Dermis blood vessel endothelial cell (primary cell): Measurements from ENCODE around the gene THSD4. TPM values are rescaled to one million over a fixed set of nuclear protein-coding genes. Genes with fewer than 3 reads are reported as not detected.
"Not testable (repeated sequence)": the region's sequence is repeated elsewhere in the genome, so short reads cannot be mapped to it uniquely, and the experiment has no call there.

ENCODE experiments used
- DNase-seq: peaks from one replicate; pipeline ENCODE4 v3.0.0; 2010
- total RNA-seq: library from RNA; depleted of rRNA; stranded (reverse); fragments of >200 nt; gene quantifications from 2 replicates; pipeline ENCODE4 v1.2.3, GENCODE V29; 2014

THSD4 gene
- total RNA-seq, 1 donor from 2014 or later: 34.2 TPM

- not testable (repeated sequence) for DNase-seq
These were observed 324.2 kb downstream of the THSD4 start for GRCh38 chr15:71439478-71439877.

GRCh38 chr15:71440489-71441110, 325.3 kb downstream of the THSD4 start:
- DNase-seq: peak; percentile 83

- DNase-seq: peak; percentile 73
These were observed 328.3 kb downstream of the THSD4 start for GRCh38 chr15:71443538-71443937.

DNA sequence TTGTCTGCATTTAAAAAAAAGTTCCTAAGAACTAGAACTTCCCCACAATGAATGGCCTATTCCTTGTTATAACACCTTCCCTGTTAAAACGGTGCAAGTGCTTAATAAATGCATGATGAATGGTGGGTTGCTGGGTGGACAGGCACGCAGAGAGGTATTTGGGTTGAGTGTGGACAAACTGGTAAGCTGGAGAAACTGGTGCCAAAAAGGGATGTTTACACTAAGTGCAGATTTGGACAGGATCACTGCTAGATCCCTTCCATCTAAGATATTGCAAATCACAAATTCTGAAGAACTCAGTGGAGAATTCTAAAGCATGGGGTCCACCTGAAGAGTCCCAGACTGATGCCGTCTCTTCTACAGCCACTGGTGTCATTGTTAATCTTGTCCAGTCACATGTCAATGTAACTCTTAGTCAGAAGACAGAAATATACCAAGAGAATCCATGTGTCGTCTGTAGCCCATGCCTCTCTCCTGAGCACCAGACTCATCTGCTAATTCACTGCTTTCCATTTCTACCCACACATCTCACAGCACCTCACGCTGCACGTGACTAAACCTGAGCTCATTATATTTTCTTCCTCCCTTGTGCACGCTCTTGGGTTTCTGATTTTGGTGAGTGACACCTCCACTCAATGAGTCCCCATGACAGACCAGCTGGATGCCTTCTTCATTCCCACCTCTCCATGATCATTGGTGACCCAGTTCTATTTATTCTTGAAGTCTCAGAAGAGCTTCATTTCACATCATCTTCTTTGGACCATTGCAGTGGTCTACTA, 328.9 kb downstream of the THSD4 start:
- DNase-seq: no peak

DNA sequence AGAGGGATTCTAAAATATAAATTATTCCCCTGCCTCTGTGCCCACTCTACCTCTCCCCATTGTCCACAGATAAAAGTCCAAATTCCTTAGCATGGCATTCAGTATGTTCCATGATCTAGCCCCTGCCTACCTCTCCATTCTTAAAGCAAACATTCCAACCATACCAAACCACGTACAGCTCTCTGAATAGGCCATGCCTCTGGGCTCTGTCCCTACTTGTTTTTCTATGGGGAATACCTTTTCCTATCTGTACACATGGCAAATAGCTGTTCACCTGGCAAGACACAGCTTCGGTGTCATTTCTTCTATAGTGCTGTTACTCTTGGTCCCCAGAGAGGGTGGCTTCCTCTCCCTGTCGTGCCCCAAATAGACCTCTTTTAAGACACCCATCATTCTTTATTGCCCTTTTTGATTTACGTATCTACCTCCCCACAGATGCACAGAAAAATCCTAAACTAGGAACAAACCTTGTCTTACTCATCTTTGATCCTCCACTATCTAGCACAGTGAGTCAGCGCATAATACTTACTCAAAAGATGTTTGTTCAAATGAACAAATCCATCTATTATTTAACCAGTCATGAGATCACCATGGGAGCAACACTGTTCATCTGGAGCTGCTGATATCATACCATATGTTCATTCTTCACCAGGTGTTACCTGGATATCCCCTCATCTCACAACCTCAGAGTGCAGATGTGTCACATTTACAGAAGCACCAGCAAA, 329.8 kb downstream of the THSD4 start:
- no peak for DNase-seq

- peak; percentile 71 for DNase-seq
These were observed 332.3 kb downstream of the THSD4 start for GRCh38 chr15:71447328-71448250.

GRCh38 chr15:71448688-71449114, 333.4 kb downstream of the THSD4 start:
- DNase-seq: peak; percentile 88

GRCh38 chr15:71449363-71449762, 334.1 kb downstream of the THSD4 start:
- no peak for DNase-seq

- no peak for DNase-seq
These were observed 334.7 kb downstream of the THSD4 start for GRCh38 chr15:71449956-71450355.

DNA sequence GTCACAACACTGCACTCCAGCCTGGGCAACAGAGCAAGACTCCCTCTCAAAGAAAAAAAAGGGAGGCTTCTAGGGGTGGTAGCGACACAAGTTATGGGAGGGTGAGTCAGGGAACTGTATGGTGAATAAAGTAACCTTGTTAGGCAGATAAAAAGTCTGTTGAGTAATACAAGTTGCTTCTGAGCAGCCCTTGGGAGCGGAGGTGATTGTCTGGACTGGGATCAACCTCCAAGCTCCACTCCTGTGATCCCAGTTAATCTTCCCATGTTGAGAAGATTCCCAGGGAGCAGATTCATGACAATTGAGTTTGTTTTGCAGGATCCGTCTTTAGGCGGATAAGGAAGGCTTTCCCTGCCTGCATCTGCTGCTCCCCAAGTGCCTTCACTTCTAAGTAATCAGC, 335.9 kb downstream of the THSD4 start:
- no peak for DNase-seq

DNA sequence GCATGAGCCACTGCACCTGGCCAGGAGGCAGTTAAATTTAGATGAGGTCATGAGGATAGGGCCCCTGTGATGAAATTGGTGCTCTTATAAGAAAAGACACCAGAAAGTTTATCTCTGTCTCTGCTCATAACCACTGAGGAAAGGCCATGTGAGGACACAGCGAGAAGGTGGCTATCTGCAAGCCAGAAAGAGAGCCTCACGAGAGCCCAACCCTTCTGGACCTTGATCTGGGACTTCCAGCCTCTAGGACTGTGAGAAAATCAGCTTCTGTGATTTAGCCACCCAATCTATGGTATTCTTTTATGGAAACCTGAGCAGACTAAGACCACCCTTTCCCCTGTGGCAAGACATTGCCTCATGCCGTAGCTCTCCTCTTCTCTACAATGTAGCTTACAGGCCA, 337.6 kb downstream of the THSD4 start:
- DNase-seq: no peak

DNA sequence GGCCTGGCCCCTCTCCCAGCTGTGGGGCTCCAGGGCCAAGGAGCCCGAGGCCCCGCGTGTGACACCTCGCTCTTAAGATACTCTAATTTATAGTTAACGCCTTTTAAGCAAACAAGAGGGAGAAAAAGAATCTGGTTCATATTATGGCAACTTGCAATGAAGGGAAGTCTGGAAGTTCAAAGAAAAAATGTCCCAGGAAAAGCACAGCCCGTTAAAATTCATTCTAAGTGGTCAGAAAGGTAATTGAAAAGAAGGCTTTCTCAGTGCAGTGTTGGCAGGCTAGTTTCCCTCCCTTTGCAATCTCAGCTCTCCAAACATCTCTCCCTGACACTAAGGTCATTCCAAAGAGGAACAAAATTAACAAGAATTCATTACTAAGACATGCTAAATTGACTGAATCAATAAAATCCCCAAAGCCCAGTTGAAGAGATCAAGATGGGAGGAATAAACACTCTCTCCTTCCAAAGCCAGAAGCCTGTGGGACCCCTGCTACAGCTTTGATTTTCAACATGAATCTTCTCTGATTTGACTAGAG, 339.3 kb downstream of the THSD4 start:
- no peak for DNase-seq

- DNase-seq: no peak
These were observed 339.8 kb downstream of the THSD4 start for GRCh38 chr15:71455107-71455506.

- no peak for DNase-seq
These were observed 340.6 kb downstream of the THSD4 start for GRCh38 chr15:71455878-71456277.

DNA sequence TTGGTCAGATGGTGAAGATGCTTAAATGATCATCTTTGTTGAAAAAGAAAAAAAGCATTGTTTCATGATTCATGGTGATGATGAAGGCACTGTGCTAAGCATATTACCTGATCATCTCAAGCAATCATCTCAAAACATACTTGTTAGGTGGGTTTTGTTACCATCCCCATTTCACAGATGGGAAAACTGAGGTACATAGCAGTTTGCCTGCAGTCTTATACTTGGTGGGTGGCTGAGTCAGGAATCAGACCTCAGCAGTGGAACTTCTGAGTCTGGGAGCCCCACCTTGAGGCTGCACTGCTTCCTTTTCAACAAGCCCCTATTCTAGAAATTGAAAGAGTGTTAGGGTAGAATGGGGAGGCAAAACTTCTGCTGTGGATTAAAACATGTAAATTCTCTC, 341.1 kb downstream of the THSD4 start:
- no peak for DNase-seq

DNA sequence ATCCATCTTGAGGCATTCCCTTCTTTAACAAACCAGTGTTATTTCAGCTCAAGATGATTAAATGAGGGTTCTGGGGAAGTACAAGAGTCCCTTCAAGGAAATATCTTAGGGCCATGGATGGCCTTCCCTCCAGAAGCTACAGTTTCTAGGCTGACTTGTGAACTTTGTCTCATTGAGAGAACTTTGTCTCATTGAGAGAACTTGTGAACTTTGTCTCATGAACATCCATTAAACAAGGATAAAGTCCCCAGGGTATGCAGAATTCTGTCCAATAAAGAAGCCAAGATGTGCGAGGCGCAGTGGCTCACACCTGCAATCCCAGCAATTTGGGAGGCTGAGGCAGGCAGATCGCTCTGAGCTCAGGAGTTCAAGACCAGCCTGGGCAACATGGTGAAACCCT, 341.5 kb downstream of the THSD4 start:
- no peak for DNase-seq

GRCh38 chr15:71458089-71458660, 342.9 kb downstream of the THSD4 start:
- peak; percentile 89 for DNase-seq

DNA sequence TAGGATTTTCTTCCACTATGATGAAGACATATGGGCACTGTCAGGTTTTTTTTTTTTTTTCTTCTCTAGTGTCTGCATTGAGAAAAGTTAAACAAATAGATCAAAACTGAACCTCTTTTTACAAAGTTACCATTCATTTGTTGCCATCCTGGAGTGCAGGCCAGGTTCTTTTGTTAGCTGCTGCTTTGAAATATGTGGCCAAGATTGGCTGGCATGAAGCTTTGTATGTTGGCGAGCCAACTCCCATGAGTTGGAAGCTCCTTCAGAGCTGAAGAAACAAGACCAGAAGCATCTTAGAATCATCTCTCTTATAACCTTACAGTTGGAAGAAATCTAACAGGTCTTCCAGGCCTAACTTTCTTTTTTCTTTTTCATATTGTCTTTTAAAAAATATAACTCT, 346.5 kb downstream of the THSD4 start:
- DNase-seq: no peak

DNA sequence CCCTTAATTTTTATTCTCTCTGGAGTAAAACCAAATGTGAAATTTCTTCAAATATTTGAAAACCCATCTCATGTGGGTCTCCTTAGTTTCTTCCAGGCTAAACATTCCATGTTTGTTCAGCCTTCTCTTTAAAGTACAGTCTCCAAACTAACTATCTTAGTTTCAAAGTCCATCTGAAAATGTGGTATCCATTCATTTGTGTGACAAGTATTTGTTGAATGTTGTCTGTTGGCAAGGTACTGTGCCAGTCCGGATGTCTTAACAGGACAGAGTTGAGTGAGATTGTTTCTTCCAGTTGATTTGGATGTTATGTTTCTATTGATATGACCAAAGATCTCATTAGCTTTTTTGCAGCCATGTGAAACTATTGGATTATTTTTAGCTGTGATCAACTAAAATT, 347.4 kb downstream of the THSD4 start:
- DNase-seq: no peak

GRCh38 chr15:71463156-71463665, 347.9 kb downstream of the THSD4 start:
- no peak for DNase-seq

DNA sequence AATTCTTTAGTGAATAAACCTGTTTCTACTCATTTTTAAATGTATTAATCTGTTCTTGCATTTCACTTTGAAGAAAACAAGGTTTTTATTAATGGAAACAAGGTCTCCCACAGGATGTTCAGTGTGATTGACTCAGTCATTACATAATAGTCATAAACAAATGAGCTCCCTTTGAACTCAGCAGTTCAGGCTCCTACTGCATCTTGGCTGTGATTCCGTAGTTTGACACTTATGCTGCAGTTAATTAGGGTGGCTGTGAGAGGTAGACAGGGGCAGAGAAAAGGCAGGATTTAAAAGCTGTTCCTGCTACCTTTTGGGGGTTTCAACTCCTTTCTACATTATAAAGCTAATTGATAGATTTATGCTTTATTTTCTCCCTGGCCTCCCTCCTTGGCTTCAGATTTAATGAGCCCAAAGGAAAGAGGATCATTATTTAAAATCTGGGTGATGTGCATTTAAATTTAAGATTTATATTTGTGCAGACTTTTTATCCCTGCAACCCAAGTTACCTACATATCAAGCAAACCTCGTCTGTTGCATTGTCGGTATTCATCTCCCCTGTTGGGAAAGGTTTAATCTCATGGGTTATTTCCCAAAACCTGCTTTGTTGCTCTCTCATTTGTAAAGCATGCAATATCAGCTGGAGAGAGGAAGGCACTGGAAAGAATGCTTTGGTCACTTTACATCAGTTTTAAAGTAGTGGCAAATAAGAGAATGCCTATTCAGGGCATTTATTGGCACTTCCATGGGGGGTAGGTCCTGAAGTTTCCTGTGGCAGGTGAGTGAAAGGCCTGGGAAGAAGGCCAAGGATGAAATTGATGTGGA, 350.1 kb downstream of the THSD4 start:
- DNase-seq: peak; percentile 54
